IMR-90 (cell line): ENCODE measurements around the gene TNFRSF14. TPM values are rescaled to one million over a fixed set of nuclear protein-coding genes. Genes with fewer than 3 reads are reported as not detected.

Source experiments
- CTCF ChIP-seq: conservative IDR thresholded peaks from 2 replicates; pipeline ENCODE4 v1.5.1; 2012; ENCODE audit warnings: mild to moderate bottlenecking, low read depth, low read length, improper control_type of control experiment
- ELK1 ChIP-seq: fragments of 150-350 bp; IDR thresholded peaks from 2 replicates; pipeline ENCODE4 v1.6.1; 2016; ENCODE audit warnings: low read depth, mild to moderate bottlenecking, low read length, moderate library complexity, borderline replicate concordance
- SMC3 ChIP-seq: fragments of 150-350 bp; IDR thresholded peaks from 2 replicates; pipeline ENCODE4 v1.6.1; 2016; ENCODE audit warnings: low read depth, mild to moderate bottlenecking, antibody characterized with exemption, low read length, moderate library complexity
- polyA plus RNA-seq, 3 experiments: library from polyadenylated mRNA; depleted of rRNA; stranded (reverse); fragments of >200 nt; gene quantifications; 2 replicates each; pipeline ENCODE4 v1.2.3, GENCODE V29; 2012; ENCODE audit warnings: low replicate concordance in 1 of 3
- total RNA-seq: library from RNA; depleted of rRNA; stranded (reverse); fragments of >200 nt; gene quantifications from 2 replicates; pipeline ENCODE4 v1.2.3, GENCODE V29; 2012

The TNFRSF14 gene
- total and polyA plus RNA-seq, 2 of the 4 experiments (the other 2 are of a cell fraction), result 1.3 to 4.2 TPM

GRCh38 chr1:2590233-2591141, 34.3 kb downstream of the TNFRSF14 start (continued):
- TF ChIP-seq CTCF (no peak), ELK1 (no peak), SMC3 (no peak)
